H1 (cell line): ENCODE measurements around the gene LDLRAD4. TPM values are rescaled to one million over a fixed set of nuclear protein-coding genes. Genes with fewer than 3 reads are reported as not detected.

Experiments used
- CTCF ChIA-PET: fragments of 300-600 bp; sonication (Branson Sonifier 250); formaldehyde crosslinking; loops from one replicate; lab custom pipeline; 2021; ENCODE audit not compliant: partially characterized antibody; lab: Charles Lee
- POLR2A ChIA-PET: fragments of 300-600 bp; sonication (Branson Sonifier 250); formaldehyde crosslinking; loops from one replicate; lab custom pipeline; 2021; ENCODE audit warnings: inconsistent platforms; ENCODE audit not compliant: partially characterized antibody; lab: Charles Lee
- DNase-seq, 2 experiments: peaks; one replicate each; pipeline versions ENCODE4 v3.0.0 to v3.0.0-alpha.2; 2010 to 2022; ENCODE audit warnings: low spot score in 2 of 2, low read depth in 1 of 2, mixed read lengths in 1 of 2
- FAIRE-seq: peaks from 2 replicates; lab custom pipeline; 2011; peaks lifted over from hg19 to GRCh38; lab: Jason Lieb, UNC
- H2AFZ ChIP-seq: 2 replicates; pipeline ENCODE4 v1.8.1; 2012; ENCODE audit warnings: low read length, inconsistent platforms
- H2AK5ac ChIP-seq: 2 replicates; pipeline ENCODE4 v1.6.1; 2013; ENCODE audit warnings: low read depth, low read length
- H2BK120ac ChIP-seq: replicated peaks from 2 replicates; pipeline ENCODE3; 2013; ENCODE audit warnings: low read depth, low read length, inconsistent platforms
- H2BK12ac ChIP-seq: 2 replicates; pipeline ENCODE4 v1.6.1; 2013; ENCODE audit warnings: low read depth, low read length
- H2BK15ac ChIP-seq: 2 replicates; pipeline ENCODE4 v1.6.1; 2013; ENCODE audit warnings: low read length
- H2BK20ac ChIP-seq: 2 replicates; pipeline ENCODE4 v1.6.1; 2013; ENCODE audit warnings: low read length
- H2BK5ac ChIP-seq: 2 replicates; pipeline ENCODE4 v1.6.1; 2013; ENCODE audit warnings: low read depth, low read length
- H3K14ac ChIP-seq: 2 replicates; pipeline ENCODE4 v1.6.1; 2013; ENCODE audit warnings: inconsistent platforms; ENCODE audit not compliant: insufficient read length
- H3K18ac ChIP-seq: 2 replicates; pipeline ENCODE4 v1.6.1; 2013; ENCODE audit warnings: low read length; ENCODE audit errors: extremely low read depth
- H3K23ac ChIP-seq: 2 replicates; pipeline ENCODE4 v1.6.1; 2013; ENCODE audit warnings: inconsistent platforms; ENCODE audit not compliant: insufficient read length
- H3K23me2 ChIP-seq: 2 replicates; pipeline ENCODE4 v1.6.1; 2013; ENCODE audit warnings: low read depth, low read length
- H3K27ac ChIP-seq: 2 replicates; pipeline ENCODE4 v1.6.1; 2011; ENCODE audit warnings: low read depth, low read length, inconsistent platforms
- H3K27me3 ChIP-seq, 4 experiments: replicated peaks in 1 of 4; 1 replicate in 1 of 4; 2 replicates in 3 of 4; pipeline versions ENCODE4 v1.6.1 to v1.8.1; 2011 to 2013; ENCODE audit warnings: low read length in 3 of 4, mild to moderate bottlenecking in 3 of 4, inconsistent platforms in 2 of 4, mixed read lengths in 2 of 4, moderate library complexity in 1 of 4; ENCODE audit not compliant: control insufficient read depth in 3 of 4, insufficient read depth in 3 of 4; ENCODE audit errors: extremely low read depth in 1 of 4
- H3K36me3 ChIP-seq, 4 experiments: 2 replicates each; pipeline versions ENCODE4 v1.6.1 to v1.8.1; 2011 to 2013; ENCODE audit warnings: mild to moderate bottlenecking in 4 of 4, low read length in 3 of 4, moderate library complexity in 2 of 4, control low read depth in 1 of 4, inconsistent platforms in 1 of 4; ENCODE audit not compliant: insufficient read depth in 4 of 4, control insufficient read depth in 2 of 4
- H3K4ac ChIP-seq: replicated peaks from 2 replicates; pipeline ENCODE3; 2013; ENCODE audit warnings: low read length, low read depth, mixed read lengths, inconsistent platforms; ENCODE audit not compliant: insufficient read length
- H3K4me1 ChIP-seq, 4 experiments: replicated peaks in 1 of 4; 1 replicate in 1 of 4; 2 replicates in 3 of 4; pipeline versions ENCODE4 v1.6.1 to v1.8.1; 2011 to 2013; ENCODE audit warnings: low read length in 3 of 4, inconsistent platforms in 2 of 4, mixed read lengths in 1 of 4; ENCODE audit not compliant: insufficient read depth in 4 of 4, control insufficient read depth in 3 of 4
- H3K4me2 ChIP-seq, 2 experiments: 2 replicates each; pipeline versions ENCODE4 v1.6.1 to v1.8.1; 2011 to 2013; ENCODE audit warnings: low read depth in 2 of 2, low read length in 2 of 2, control low read depth in 1 of 2, inconsistent platforms in 1 of 2, mild to moderate bottlenecking in 1 of 2; ENCODE audit not compliant: insufficient read depth in 1 of 2
- H3K4me3 ChIP-seq, 4 experiments: fragments of 200-600, 300-600 bp in 1 of 4; sonication (generic), shearing (Covaris generic), sonication (Bioruptor Twin) in 1 of 4; 2 replicates each; pipeline versions ENCODE4 v1.5.1 to v1.8.1; 2011 to 2016; ENCODE audit warnings: low read length in 4 of 4, low read depth in 3 of 4, control low read depth in 2 of 4, inconsistent platforms in 2 of 4, mild to moderate bottlenecking in 2 of 4, mixed read lengths in 1 of 4, moderate library complexity in 1 of 4; ENCODE audit not compliant: insufficient read depth in 2 of 4; ENCODE audit errors: extremely low read depth in 1 of 4
- H3K56ac ChIP-seq: replicated peaks from 2 replicates; pipeline ENCODE3; 2013; ENCODE audit warnings: low read depth, mild to moderate bottlenecking, mixed read lengths, low read length, inconsistent platforms; ENCODE audit not compliant: insufficient read length
- H3K79me1 ChIP-seq: 2 replicates; pipeline ENCODE4 v1.6.1; 2013; ENCODE audit warnings: low read depth, low read length, control low read depth
- H3K79me2 ChIP-seq, 2 experiments: 2 replicates each; pipeline versions ENCODE4 v1.6.1 to v1.8.1; 2012 to 2013; ENCODE audit warnings: low read length in 2 of 2, mild to moderate bottlenecking in 2 of 2, inconsistent platforms in 1 of 2; ENCODE audit not compliant: insufficient read depth in 2 of 2, control insufficient read depth in 1 of 2
- H3K9ac ChIP-seq, 4 experiments: replicated peaks in 1 of 4; 1 replicate in 1 of 4; 2 replicates in 3 of 4; pipeline versions ENCODE4 v1.6.1 to v1.8.1; 2011 to 2013; ENCODE audit warnings: low read depth in 3 of 4, low read length in 3 of 4, control low read depth in 2 of 4, mild to moderate bottlenecking in 2 of 4, moderate library complexity in 2 of 4, inconsistent platforms in 1 of 4; ENCODE audit errors: extremely low read depth in 1 of 4
- H3K9me3 ChIP-seq, 2 experiments: 2 replicates each; pipeline versions ENCODE4 v1.6.1 to v1.8.1; 2012 to 2013; ENCODE audit warnings: mild to moderate bottlenecking in 2 of 2, moderate library complexity in 2 of 2, control low read depth in 1 of 2, inconsistent platforms in 1 of 2, low read depth in 1 of 2, low read length in 1 of 2, mixed read lengths in 1 of 2; ENCODE audit not compliant: insufficient read depth in 2 of 2
- H4K20me1 ChIP-seq, 2 experiments: replicated peaks in 1 of 2; 2 replicates each; pipeline versions ENCODE3 to v1.8.1; 2011 to 2013; ENCODE audit warnings: inconsistent platforms in 2 of 2, low read length in 2 of 2, mild to moderate bottlenecking in 1 of 2; ENCODE audit not compliant: insufficient read depth in 2 of 2, control insufficient read depth in 1 of 2
- H4K5ac ChIP-seq: 2 replicates; pipeline ENCODE4 v1.6.1; 2013; ENCODE audit warnings: low read length, low read depth, mixed read lengths, inconsistent platforms; ENCODE audit not compliant: insufficient read length
- H4K8ac ChIP-seq: 2 replicates; pipeline ENCODE4 v1.8.0; 2013; ENCODE audit warnings: mild to moderate bottlenecking, moderate library complexity, low read length, inconsistent platforms; ENCODE audit not compliant: insufficient read depth; ENCODE audit errors: extremely low read depth
- H4K91ac ChIP-seq: replicated peaks from 2 replicates; pipeline ENCODE3; 2013; ENCODE audit warnings: low read length, mixed read lengths, inconsistent platforms; ENCODE audit not compliant: insufficient read length
- WGBS, 2 experiments: shearing (Covaris generic) in 1 of 2; methylation state at CpG; one replicate each; pipeline versions ENCODE4 v1.1.6 to v1.1.7; 2013 to 2015; ENCODE audit warnings: low lambda C conversion rate in 2 of 2, mixed read lengths in 2 of 2, inconsistent platforms in 1 of 2, low coverage in 1 of 2, missing lambda C conversion rate in 1 of 2; ENCODE audit not compliant: insufficient replicate concordance in 2 of 2, insufficient coverage in 1 of 2, insufficient read length in 1 of 2; ENCODE audit errors: extremely low coverage in 1 of 2, missing lambda C conversion rate in 1 of 2; 5-methylcytosine and 5-hydroxymethylcytosine counted together
- polyA plus RNA-seq, 7 experiments: library from polyadenylated mRNA; depleted of rRNA in 3 of 7; stranded (reverse) in 5 of 7; unstranded in 2 of 7; fragments of >200 nt in 5 of 7; fragments of 200-250 nt in 2 of 7; gene quantifications; 1 replicate in 5 of 7; 2 replicates in 1 of 7; 4 replicates in 1 of 7; pipeline versions ENCODE4 v1.2.1 to v1.2.3, GENCODE V29; 2011 to 2013; ENCODE audit warnings: missing spikeins in 2 of 7, mixed read lengths in 2 of 7
- total RNA-seq: library from RNA; stranded (reverse); fragmentation: NEBNext Ultra II Directional; extraction: Animal tissue kit (Norgen Biotek cat#: 25700); gene quantifications from 2 replicates; pipeline ENCODE4 v1.2.1, GENCODE V29; 2021

LDLRAD4 gene
- total and polyA plus RNA-seq, 2 of the 8 experiments (the other 6 are each of a cell fraction or from before 2014, with no cell fraction given): 0.77 to 1.4 TPM

DNA sequence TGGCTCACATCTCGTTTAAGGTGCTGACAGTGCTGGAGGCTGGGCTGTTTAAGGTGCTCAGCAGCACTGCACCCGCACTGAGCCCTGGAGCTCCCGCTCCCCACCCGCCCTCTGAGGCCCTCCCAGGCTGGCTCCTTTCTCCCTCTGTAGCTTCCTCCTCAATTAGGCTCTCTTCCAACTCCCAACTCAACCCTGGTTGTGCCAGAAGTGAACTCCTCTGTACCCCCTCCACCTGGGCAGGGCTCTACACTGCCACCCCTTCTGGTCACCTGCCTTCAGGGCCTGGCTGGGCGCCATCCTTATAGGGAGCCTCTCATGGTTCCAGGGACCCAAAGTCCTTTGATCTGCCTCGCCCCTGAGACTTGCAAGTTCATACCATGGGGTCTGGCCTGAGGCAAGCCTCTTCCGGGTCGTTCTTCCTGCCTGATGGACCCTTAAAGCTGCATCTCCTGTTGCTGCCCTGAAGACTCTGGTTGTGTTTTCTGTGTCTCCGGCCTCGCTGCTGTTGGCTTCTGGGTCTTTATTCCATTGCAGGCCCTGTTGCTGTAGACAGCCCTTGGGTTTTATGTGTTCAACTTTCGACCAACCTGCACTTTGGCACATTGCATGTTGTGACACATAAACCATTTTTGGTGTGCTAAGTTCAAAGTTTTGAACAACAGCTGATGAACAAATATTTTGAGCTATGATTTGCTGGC is 199.6 kb downstream of the LDLRAD4 start:
- Histone ChIP-seq H3K14ac (no peak overlapping the region), H2BK120ac (no peak overlapping the region), H3K4me3 (no peak overlapping the region), H3K4ac (no peak overlapping the region), H4K5ac (no peak overlapping the region), H3K36me3 (no peaks in the 10 kb centered on the region), H2BK20ac (no peak overlapping the region), H3K9me3 (no peaks in the 10 kb centered on the region), H2BK12ac (no peak overlapping the region), H3K23ac (no peak overlapping the region), H2BK15ac (no peak overlapping the region), H3K23me2 (no peaks in the 10 kb centered on the region; the same call in 1 of the 2 replicates), H3K9ac (no peak overlapping the region), H4K20me1 (no peaks in the 10 kb centered on the region), H4K8ac (no peak overlapping the region), H4K91ac (no peak overlapping the region), H3K4me1 (0 out of 7 replicates have a peak, but pooled peaks cover 0 to 2% (median 0%) of the 10 kb centered on the region in 4 experiments), H3K79me1 (no peaks in the 10 kb centered on the region), H2AFZ (no peak overlapping the region), H3K27ac (no peak overlapping the region), H2AK5ac (no peak overlapping the region), H3K27me3 (no peaks in the 10 kb centered on the region), H2BK5ac (no peak overlapping the region), H3K18ac (no peak overlapping the region), H3K56ac (no peak overlapping the region), H3K79me2 (no peaks in the 10 kb centered on the region), H3K4me2 (no peak overlapping the region)
- CTCF ChIA-PET: no interaction called here
- POLR2A ChIA-PET: no interaction called here
- FAIRE-seq: no peak
- WGBS, 2 experiments: 90% methylated on average over 11 of the region's 11 CpGs; no CpG with 5 or more reads in 1 of the 2 experiments
- DNase-seq: no peak
